NCI-H226 (cell line): ENCODE results near the gene KIRREL3.

ENCODE experiments used
- DNase-seq: peaks from one replicate; pipeline ENCODE4 v3.0.0-alpha.2; 2015

KIRREL3 gene

DNA sequence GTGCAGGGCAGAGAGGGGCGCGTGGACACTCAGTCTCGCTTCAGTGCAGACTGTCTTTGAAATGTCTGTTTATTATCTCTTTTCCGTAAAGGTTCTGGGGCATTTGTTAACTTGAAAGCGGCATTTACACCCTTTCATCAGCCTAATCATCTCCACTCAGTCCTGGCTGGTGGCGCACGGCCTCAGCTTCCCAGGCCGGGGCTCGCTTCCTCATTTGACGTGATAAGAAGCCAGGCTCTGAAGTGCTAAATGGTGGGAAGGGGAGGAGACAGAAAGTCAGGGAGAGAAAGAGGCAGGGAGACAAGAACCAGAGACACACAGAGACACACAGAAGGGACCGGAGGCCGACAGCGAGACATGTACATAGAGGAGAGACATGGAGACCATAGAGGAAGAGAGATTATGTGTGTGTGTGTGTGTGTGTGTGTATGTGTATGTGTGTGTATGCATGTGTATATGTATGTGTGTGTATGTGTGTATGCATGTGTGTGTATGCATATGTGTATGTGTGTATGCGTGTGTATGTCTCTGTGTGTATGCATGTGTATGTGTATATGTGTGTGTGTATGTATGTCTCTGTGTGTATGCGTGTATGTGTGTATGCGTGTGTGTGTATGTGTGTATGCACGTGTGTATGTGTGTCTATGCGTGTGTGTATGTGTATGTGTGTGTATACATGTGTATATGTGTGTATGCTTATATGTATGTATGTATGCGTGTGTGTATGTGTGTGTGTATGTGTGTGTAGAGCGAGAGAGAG is 543.6 kb downstream of the KIRREL3 start:
- no peak for DNase-seq

DNA sequence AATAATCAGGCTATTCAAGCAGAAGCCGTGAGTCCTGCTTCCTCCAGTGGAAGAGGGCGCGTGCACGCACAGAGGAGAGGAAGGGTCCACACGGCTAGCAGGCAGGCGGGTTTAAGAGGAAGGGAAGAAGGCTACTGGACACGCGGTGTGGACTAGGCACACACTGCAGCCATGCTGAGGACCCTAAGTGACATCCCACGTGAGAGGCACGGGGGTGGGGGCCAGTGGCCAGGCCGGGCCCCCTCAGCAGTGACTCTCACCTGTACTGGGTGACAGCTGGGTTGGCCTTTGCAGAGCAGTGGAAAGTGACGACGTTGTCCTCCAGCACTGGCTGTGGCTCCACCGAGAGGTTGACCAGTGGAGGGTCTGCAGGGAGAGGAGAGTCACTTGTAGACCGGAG is 544.5 kb downstream of the KIRREL3 start:
- no peak for DNase-seq

DNA sequence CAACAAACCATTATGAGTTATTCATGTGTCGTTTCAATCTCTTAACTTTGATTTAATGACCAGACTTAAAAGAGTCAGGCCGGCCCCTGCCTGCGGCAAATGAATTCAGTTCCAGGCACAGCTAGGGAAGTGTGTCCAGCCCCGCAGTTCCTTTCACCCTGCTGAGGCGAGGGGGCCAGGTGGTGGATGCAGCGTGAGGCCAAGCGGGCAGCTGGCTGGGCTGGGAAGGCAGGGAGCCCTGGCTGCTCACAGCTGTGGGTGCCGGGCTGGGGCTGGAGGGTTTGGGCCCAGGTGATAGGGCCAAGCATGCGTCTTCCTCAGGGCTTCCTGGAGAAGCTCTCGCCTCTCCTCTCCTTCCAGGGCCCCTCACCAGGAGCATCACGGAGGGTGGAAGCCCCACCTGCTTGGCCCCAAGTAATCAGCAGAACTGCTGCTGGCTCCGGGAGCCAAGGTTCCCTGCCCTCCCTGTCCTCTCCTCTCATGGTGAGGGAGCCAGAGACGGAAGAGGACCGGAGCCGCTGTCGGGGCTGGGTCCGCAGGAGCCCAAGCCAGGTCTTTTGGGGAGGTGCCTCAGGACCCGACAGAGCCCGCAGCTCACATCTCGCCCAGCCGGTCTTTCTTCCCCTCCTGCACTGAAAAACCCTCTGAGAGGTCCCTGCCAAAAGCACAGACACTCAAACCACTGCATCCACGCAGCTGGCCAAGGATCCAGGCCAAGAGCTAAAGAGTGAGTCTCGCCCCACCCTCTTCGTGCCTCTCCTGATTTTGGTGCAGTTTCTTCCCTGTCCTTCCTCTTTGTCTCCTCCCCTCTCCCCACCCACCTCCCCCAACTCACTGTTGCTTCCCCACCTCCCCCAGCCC is 548.1 kb downstream of the KIRREL3 start:
- no peak for DNase-seq

DNA sequence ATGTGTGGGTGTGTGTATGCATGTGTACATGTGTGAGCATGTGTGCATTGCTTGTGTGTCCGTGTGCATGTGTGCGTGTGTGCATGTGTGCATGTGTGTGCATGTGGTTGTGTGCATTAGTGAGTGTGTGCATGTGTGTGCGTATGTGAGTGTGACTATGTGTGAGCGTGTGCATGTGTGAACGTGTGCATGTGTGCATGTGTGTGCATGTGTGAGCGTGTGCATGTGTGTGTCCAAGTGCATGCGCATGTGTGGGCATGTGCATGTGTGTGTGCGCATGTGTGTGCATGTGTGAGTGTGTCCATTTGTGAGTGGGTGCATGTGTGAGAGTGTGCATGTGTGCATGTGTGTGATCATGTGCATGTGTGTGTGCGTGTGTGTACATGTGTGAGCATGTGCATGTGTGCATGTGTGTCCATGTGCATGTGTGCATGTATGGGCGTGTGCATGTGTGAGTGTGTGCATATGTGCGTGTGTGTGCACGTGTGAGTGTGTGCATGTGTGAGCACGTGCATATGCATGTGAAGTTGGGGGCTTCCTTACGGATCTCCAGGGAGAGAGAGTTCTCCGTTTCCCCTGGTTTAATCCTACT is 549.3 kb downstream of the KIRREL3 start:
- DNase-seq, result no peak

DNA sequence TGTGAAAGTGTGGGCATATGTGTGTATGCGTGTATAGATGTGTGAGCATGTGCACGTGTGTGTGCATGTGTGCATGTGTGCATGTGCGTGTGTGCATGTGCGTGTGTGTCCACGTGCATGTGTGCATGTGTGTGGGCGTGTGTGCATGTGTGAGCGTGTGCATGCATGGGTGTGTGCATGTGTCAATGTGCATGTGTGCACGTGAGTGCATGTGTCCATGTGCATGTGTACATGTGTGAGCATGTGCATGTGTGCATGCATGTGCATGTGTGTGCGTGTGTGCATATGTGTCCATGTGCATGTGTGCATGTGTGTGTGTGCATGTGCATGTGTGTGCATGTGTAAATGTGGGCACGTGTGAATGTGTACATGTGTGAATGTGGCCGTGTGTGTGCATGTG is 549.8 kb downstream of the KIRREL3 start:
- no peak for DNase-seq

DNA sequence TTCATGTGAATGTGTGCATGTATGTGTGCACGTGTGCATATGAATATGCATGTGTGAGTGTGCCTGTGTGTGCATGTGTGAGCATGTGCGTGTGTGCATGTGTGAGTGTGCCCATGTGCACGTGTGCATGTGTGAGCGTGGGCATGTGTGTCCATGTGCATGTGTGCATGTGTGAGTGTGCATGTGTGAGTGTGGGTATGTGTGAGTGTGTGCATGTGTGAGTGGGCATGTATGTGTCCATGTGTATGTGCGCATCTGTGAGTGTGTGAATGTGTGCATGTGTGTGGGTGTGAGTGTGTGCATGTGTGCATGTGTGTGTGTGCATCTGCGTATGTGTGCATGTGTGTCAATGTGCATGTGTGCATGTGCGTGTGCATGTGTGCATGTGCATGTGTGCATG is 550.4 kb downstream of the KIRREL3 start:
- DNase-seq, result no peak

DNA sequence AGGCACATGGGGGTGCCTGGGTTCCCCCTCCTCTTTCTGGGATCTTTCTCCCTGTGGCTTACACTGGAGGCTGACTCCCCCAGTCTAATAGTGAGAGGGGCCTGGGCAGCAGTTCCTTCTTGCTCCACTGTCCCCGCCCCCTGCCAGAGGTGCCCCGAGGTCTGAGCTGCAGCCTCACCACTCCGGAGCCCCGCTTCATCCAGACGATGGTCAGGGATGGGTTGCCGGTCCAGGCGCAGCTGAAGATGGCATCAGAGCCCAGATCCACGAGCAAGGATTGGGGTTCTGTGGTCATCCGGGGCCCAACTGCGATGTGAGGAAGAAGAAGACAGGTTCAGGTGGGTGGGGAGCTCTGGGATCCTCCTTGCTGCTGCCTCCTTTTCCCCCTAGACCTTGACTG is 554.0 kb downstream of the KIRREL3 start:
- no peak for DNase-seq

DNA sequence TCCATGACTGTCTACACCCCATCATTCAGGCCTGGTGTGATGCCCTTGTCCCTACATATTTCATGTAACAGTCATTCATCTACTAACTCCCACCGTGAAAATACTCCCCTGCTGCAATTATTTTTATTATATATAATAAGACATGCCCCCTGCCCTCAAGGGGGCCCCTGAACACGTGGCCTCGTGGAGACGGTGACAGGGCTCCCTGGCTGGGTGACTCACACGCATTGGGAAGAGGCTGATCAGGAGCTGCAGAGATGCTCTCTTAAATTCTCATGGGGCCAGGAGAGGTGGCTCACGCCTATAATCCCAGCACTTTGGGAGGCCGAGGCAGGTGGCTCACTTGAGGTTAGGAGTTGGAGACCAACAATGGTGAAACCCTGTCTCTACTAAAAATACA is 556.5 kb downstream of the KIRREL3 start:
- no peak for DNase-seq

DNA sequence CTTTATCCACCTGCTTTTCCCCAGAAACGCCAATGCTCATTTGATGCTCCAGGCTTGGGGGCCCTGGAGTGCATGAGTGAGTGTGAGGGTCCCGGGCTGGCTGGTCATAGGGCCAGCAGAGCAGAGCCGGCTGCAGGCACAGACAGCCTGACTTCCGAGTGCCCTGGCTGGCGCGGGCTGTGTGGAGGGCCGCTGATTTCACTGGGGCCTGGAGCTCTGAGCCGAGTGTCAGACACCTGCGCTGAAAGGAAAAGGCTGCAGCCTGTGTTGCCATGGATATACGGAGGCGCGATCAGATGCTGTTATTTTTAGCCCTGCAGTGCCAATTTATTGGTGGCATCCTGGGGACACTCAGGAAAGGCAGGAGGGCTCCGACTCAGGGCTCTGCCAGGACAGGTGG is 557.5 kb downstream of the KIRREL3 start:
- DNase-seq, result no peak

DNA sequence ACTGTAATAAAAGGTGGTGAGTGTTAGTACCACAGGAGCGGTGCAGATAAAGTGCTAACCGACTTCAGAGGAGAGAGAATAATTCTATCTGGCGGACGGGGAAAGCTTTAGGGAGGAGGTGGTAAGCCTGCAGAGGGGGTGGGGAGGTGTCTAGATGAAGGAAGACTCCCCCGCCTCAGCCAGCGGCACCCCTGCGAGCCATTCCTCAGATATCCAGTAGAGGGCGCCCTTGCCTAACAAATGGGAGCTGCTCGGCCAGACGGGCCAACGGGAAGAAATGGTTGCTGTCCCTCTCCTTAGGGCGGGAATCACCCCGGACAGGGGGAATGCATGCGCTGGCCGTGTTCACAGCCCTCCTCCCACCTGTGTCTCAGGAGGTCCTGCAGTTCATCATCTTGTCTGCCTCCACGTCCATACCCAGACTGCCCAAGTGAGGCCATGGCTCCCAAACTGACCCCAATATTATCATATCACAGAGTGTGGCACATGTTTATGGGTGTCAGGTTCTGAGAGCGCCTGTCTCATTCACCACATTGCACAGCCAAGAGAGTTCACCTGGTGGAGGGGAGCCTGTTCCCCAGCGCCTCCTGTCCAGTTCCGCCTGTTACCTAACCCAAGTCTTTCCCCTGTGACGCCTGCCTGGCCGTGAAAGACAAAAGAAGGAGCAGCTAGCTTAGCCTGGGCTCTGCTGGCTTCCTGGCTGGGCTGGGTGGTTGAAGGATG is 559.6 kb downstream of the KIRREL3 start:
- peak; percentile 64 for DNase-seq

DNA sequence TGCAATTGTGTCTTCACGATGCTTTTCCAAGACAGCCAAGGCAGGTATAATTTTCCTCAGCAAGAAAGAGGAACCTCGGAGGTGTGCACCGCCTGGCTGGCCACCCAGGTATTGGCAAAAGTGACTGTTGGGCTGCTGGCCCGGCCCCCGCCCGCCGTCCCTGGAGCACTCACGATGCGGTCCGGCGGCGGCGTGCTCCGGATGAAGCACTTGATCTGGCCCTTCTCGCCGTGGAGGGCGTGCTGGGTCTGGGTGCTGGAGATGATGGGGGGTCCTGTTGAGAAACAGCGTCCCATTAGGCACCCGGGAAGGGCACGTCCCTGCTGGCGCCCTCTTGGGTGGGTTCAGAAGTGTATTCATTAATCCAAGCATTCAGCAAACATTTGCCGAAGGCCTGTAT is 560.3 kb downstream of the KIRREL3 start:
- DNase-seq, result no peak

DNA sequence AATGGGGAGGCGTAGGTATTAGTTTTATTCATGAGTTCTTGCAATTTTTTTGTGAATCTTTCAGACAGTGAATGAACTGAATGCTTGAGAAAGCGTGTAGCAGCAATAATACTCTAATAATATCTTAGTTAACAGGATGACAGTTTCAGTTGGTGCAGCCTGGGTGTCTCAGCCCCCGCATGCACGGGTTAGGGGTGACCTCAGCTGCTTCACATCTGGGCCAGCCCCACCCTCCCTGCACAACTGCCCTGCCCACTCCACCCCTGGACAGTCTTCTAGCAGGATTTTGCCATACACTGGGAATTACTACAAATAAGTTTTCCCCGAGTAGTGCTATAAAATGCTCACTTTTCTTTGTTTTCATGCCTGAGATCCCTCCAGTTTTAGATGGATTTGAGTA is 561.9 kb downstream of the KIRREL3 start:
- DNase-seq, result no peak

DNA sequence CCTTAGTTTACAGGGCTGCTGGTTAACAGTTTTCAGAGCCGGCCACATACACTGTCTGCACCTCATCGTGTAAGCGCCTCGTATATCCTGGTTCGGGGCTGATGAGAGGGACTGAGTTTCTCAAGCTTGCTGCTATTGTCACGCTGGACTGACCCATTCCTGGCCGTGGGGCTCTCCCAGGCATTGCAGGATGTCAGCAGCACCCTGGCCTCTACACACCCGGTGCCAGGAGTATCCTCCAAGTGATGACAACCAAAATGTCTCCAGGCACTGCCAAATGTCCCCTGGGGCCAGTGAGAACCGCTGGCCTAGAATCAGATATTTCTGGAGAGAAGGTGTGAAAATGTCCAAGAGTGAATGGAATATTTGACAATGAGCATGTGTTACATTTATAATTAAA is 562.3 kb downstream of the KIRREL3 start:
- DNase-seq, result no peak

DNA sequence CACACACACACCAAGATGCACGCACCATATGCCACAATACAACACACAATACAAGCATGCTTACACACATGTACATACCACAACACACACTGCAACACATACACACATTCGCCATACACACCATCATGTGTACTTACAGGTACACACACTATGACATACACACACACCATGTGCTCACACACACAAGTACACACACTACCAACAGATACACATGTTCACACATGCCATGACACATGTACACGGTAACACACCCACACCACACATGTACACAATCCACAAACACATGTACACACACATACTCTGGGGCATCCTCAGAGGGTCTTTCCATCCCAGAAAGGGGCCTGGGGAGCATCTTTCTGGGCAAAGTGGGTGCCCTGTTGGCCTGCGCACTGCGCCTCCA is 562.8 kb downstream of the KIRREL3 start:
- DNase-seq, result no peak

DNA sequence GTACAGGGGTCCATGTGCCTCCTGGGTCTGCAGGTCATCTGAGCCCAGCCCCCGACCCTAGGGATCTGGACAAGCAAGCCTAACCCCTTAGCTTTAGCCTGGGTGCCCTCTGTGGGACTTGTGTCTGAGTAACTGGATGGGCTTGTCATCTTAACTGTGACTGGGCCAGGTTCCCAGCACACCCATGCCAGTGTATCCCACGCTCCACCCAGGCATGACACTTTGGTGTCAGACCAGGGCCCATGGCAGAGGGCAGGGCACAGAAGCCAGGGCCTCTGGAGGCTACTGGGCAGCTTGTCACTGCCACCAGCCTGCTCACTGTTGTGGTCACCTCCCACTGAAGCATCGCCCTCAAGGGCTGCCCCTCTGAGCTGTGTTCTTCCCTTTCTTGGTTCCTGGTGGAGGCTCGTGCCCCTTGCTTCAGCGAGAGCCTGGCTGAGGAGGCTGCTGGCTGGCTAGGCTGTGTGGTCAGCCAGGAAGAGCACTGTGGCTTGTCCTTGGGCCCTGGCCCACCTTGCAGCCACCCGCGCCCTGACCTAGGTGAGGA is 564.3 kb downstream of the KIRREL3 start:
- DNase-seq, result no peak

DNA sequence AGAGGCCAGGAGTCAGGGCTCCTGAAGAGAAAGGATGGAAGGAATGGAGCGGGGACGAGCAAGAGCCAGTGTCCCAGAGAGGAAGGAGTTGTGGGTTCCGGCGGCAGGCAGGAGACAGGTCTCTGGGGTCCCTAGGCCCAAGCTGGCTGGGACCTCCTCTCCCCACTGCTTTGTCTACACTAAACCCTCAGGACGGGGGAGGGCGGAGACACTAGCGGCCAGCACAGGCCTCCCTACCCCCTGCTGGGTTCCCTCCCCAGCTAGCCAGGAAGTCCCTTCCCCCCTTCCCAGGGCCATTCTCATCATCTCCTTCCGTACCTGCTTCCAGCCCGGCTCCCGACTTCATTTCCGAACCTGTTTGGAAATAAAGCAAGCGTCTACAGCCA is 565.6 kb downstream of the KIRREL3 start:
- no peak for DNase-seq

DNA sequence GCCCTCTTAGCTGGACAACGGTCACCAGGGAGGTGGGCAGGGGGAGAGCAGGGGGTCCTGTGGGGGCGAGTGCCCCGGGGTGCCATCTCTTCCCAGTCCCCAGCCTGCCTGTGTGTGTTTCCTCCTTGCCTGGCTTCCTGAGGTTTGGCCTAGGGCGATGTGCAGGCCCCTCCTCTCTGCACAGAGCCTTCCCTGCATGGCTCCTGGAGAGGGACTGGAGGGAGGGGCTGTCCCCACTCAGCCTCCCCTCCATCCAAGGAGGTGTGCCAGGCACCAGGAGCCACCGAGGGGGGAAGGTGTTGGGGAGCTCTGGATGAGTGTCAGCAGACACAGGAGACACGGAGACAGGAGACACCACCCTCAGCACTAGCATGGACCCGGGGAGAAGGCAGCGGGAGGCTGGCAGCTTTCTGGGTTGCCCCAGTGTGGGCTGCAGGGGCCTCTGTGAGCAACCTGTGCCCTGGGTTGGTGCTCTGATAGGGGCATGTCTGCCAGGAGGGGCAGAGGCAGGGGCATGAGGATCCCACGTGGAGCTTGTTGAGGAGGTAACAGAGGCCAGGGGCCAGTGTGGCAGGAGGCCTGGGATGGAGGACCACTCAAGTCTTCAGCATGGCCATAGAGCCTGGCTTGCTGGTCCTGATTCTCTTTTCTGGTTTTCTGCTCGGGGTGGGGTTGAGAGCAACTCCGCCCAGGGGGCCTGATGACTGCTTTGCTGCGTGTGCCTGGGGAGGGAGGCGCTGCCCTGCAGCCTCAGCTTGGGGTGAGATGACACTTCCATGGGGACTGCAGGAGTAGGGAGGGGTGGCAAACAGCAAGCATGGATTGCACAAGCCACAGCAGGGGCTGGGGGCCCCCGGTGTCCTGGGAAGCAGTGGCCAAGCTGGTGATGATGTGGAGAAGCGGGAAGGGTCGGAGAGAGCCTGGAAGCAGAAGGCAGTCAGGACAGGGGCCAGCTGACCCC is 566.3 kb downstream of the KIRREL3 start:
- no peak for DNase-seq

DNA sequence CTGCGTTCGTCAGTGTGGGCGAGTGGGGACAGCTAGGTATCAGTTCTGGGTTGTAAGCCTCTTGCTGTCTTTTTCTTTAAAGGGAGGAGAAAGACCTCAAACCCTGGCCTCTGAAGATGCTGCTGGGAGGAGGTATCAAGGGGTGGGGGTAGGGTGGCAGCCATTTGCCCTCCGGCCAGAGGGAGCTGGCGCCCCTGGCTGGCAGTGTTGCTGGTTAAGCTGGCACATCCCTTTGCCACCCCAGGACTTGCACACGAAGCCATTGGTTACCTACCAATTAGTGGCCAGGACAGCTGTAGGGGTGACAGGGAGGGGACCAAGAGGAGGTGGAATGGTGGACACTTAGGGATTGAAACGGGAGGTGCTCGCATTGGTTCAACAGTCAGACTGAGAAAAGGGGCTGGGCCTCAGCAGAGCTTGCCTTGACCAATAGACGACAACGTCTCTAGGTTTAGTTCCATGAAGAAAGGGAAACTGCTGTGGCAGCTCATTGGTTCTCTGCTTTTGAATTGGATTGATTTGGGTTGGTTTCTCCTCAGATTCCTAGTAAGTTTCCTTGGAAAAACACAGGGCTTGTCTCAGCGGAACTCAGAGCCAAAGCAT is 567.2 kb downstream of the KIRREL3 start:
- DNase-seq, result no peak

DNA sequence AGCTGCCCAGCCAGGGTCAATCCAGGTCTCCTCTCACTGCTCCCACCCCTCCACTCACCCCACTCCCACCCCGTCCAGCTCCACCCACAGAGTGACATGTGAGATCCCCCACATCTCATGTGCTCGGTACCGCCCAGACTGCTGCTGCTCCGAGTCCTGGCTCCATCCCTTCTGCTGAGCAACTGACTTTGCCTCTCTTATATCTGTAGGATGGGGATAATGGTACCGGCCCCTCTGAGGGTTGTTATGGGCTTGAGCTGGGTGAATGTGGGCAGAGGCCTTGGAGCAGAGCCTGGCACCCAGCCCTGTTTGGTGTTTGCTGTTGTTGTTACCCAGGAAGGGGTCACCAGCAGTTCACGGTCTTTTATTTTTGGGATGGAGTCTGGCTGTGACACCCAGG is 568.0 kb downstream of the KIRREL3 start:
- DNase-seq, result no peak

DNA sequence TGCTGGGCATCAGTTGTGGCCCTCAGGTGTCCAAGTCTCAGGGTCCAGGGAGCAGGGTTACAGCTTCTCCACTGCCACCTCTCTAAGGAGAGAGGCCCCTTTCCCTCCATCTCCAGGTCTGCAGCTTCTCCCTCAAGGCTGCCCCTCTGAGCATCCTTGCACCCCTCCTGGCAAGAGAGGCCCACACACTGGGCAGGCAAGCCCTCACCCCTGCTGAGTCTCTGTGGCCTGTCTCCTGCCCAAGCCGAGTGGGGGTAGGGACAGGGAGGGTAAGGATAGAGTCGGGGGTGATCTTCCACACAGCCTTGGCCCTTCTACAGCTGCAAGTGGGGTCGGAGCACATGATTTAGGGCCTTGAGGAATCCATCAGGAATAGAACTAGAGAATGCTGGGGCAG is 568.5 kb downstream of the KIRREL3 start:
- no peak for DNase-seq

DNA sequence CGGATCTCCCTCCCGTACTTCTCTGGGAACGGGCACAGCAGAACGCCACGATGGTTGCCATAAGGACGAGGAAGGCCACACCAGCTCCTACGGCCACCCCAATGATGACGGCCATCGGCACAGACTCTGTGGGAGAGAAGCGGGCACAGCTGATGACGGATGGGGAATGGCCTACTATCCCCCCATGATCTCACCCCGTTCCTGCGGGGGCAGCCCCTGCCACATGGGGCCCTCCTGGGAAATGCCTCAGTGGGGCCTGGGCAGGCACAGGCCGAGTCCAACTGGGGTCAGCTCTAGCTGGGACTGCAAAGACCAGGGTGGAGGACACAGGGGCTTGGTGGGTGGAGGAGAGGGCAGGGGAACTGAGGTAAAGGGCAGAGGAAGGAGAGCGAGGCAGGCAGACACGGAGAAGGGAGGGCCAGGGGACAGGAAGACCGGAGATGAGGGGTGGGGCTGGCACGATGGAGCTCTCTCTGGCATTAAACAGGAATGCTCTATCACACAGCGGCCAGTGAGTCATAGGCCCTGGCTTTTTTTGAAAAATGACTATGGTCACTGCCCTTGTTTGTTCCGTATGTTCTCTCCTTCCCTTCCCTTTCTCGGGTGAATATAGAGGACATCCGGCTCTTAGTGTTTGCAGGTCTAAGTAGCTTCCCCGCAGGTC is 569.0 kb downstream of the KIRREL3 start:
- DNase-seq, result peak; percentile 70
